ENCODE measurements around the gene COX6A2.

DNA sequence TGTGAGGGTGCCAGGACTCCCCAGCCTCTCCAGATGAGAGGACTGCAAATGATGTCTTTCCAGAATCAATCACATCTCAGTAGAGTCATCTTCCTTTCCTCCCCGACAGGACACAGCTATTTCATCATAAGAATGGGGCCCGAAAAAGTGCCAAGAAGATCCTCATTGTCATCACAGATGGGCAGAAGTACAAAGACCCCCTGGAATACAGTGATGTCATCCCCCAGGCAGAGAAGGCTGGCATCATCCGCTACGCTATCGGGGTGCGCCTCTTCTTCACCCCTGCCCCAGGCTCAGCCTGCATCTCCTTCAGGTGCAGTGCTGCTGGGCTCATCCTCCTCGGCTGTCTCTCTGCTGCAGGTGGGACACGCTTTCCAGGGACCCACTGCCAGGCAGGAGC, 20.8 kb downstream of the COX6A2 start:
- TF ChIP-seq, protein P1, sequence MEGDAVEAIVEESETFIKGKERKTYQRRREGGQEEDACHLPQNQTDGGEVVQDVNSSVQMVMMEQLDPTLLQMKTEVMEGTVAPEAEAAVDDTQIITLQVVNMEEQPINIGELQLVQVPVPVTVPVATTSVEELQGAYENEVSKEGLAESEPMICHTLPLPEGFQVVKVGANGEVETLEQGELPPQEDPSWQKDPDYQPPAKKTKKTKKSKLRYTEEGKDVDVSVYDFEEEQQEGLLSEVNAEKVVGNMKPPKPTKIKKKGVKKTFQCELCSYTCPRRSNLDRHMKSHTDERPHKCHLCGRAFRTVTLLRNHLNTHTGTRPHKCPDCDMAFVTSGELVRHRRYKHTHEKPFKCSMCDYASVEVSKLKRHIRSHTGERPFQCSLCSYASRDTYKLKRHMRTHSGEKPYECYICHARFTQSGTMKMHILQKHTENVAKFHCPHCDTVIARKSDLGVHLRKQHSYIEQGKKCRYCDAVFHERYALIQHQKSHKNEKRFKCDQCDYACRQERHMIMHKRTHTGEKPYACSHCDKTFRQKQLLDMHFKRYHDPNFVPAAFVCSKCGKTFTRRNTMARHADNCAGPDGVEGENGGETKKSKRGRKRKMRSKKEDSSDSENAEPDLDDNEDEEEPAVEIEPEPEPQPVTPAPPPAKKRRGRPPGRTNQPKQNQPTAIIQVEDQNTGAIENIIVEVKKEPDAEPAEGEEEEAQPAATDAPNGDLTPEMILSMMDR (IDR thresholded peaks at IDR 0.05) = no peak
- no peak for TF ChIP-seq POLR2A (IDR thresholded peaks at IDR 0.05)

All from adrenal gland (tissue), 5 donors.